B cell (primary cell): ENCODE measurements around the gene PTH1R. TPM values are rescaled to one million over a fixed set of nuclear protein-coding genes. Genes with fewer than 3 reads are reported as not detected.

Experiments used
- ATAC-seq: fragments of 200-7000 bp; cut with Tn5 transposase; one replicate; pipeline ENCODE4 v1.10.0; 2021; ENCODE audit warnings: low read depth, mild to moderate bottlenecking, moderate number of reproducible peaks, moderate library complexity
- CTCF ChIA-PET: fragments of 350-600 bp; sonication (Branson Sonifier 250); formaldehyde crosslinking; loops from one replicate; lab custom pipeline; 2021; ENCODE audit warnings: antibody characterized with exemption, inconsistent platforms; lab: Charles Lee
- POLR2A ChIA-PET: fragments of 350-600 bp; sonication (Branson Sonifier 250); formaldehyde crosslinking; loops from one replicate; lab custom pipeline; 2021; ENCODE audit warnings: antibody characterized with exemption; lab: Charles Lee
- DNase-seq: peaks from one replicate; pipeline ENCODE4 v3.0.0; 2013
- H2AFZ ChIP-seq: 2 replicates; pipeline ENCODE4 v1.6.1; 2012; ENCODE audit warnings: mild to moderate bottlenecking, low read depth, low read length; ENCODE audit not compliant: insufficient read depth, poor library complexity, severe bottlenecking
- H3K27ac ChIP-seq, 2 donors: 1 replicate in 1 of 2; 2 replicates in 1 of 2; pipeline ENCODE4 v1.5.1; 2012 to 2013; ENCODE audit warnings: low read length in 2 of 2, mild to moderate bottlenecking in 2 of 2, moderate library complexity in 1 of 2
- H3K27me3 ChIP-seq, 4 experiments: fragments of 200-600 bp in 1 of 4; sonication (generic) in 1 of 4; replicated peaks in 1 of 4; 1 replicate in 2 of 4; 2 replicates in 2 of 4; pipeline versions ENCODE4 v1.6.1 to v1.7.0; 2013 to 2016; ENCODE audit warnings: low read length in 3 of 4, mild to moderate bottlenecking in 2 of 4, mixed read lengths in 1 of 4, moderate library complexity in 1 of 4; ENCODE audit not compliant: insufficient read depth in 4 of 4, control insufficient read depth in 3 of 4; ENCODE audit errors: control extremely low read depth in 1 of 4
- H3K36me3 ChIP-seq, 2 experiments: replicated peaks in 1 of 2; 1 replicate in 1 of 2; 2 replicates in 1 of 2; pipeline versions ENCODE4 v1.6.1 to v1.7.1; 2013; ENCODE audit warnings: low read length in 1 of 2; ENCODE audit not compliant: insufficient read depth in 2 of 2, control insufficient read depth in 1 of 2; ENCODE audit errors: control extremely low read depth in 1 of 2, extremely low read depth in 1 of 2
- H3K4me1 ChIP-seq, 2 donors: fragments of 200-600 bp in 1 of 2; sonication (generic) in 1 of 2; 1 replicate in 1 of 2; 2 replicates in 1 of 2; pipeline versions ENCODE4 v1.5.1 to v1.6.1; 2013 to 2017; ENCODE audit warnings: low read length in 2 of 2; ENCODE audit not compliant: control insufficient read depth in 2 of 2, insufficient read depth in 2 of 2
- H3K4me2 ChIP-seq: replicated peaks from 2 replicates; pipeline ENCODE3; 2012; ENCODE audit warnings: mild to moderate bottlenecking, low read depth, low read length; ENCODE audit not compliant: poor library complexity, severe bottlenecking
- H3K4me3 ChIP-seq, 5 experiments: fragments of 200-600 bp in 1 of 5; sonication (generic) in 1 of 5; 1 replicate in 3 of 5; 2 replicates in 2 of 5; pipeline versions ENCODE4 v1.5.1 to v1.7.0; 2011 to 2016; ENCODE audit warnings: low read length in 4 of 5, mild to moderate bottlenecking in 4 of 5, low read depth in 2 of 5, control low read depth in 1 of 5, moderate library complexity in 1 of 5; ENCODE audit not compliant: insufficient read depth in 1 of 5; ENCODE audit errors: control extremely low read depth in 1 of 5, extremely low read depth in 1 of 5
- H3K79me2 ChIP-seq: fragments of 200-600 bp; sonication (generic); one replicate; pipeline ENCODE4 v1.6.0; 2016; ENCODE audit warnings: low read length; ENCODE audit not compliant: control insufficient read depth, insufficient read depth
- H3K9ac ChIP-seq: fragments of 200-600 bp; sonication (generic); 2 replicates; pipeline ENCODE4 v1.6.1; 2017; ENCODE audit warnings: mild to moderate bottlenecking, low read length, moderate library complexity
- H3K9me3 ChIP-seq, 3 donors: one replicate each; pipeline versions ENCODE4 v1.6.1 to v1.7.1; 2013; ENCODE audit warnings: low read length in 2 of 3; ENCODE audit not compliant: control insufficient read depth in 2 of 3, insufficient read depth in 1 of 3; ENCODE audit errors: control extremely low read depth in 1 of 3
- H4K20me1 ChIP-seq: 2 replicates; pipeline ENCODE4 v1.6.0; 2012; ENCODE audit warnings: mild to moderate bottlenecking, low read length; ENCODE audit not compliant: insufficient read depth, control insufficient read depth, poor library complexity, severe bottlenecking
- H3K27ac Mint-ChIP-seq: one replicate; pipeline ENCODE4 v1.8.0; 2021; ENCODE audit warnings: mixed read lengths
- H3K27me3 Mint-ChIP-seq: one replicate; pipeline ENCODE4 v1.8.0; 2021; ENCODE audit warnings: mixed read lengths
- H3K4me1 Mint-ChIP-seq: one replicate; pipeline ENCODE4 v1.8.0; 2021; ENCODE audit warnings: mixed read lengths
- H3K4me3 Mint-ChIP-seq: one replicate; pipeline ENCODE4 v1.8.0; 2021; ENCODE audit warnings: mixed read lengths
- H3K9me3 Mint-ChIP-seq: one replicate; pipeline ENCODE4 v1.8.0; 2022; ENCODE audit warnings: mixed read lengths; ENCODE audit not compliant: insufficient read depth
- EZH2 ChIP-seq: IDR thresholded peaks from 2 replicates; pipeline ENCODE4 v1.6.1; 2012; ENCODE audit warnings: borderline replicate concordance, low read depth, mild to moderate bottlenecking, moderate library complexity, low read length; ENCODE audit not compliant: insufficient read depth, poor library complexity, severe bottlenecking
- WGBS: methylation state at CpG from one replicate; pipeline ENCODE4 v1.1.5; 2013; ENCODE audit warnings: missing lambda C conversion rate; ENCODE audit not compliant: insufficient coverage; 5-methylcytosine and 5-hydroxymethylcytosine counted together
- intact Hi-C: fragments of 100-400 bp; cut with micrococcal nuclease; formaldehyde crosslinking; loops from one replicate; pipeline ENCODE4 v1.10.0; 2022
- polyA plus RNA-seq: library from polyadenylated mRNA; depleted of rRNA; stranded (reverse); fragments of >200 nt; gene quantifications from 2 replicates; pipeline ENCODE4 v1.2.3, GENCODE V29; 2012
- total RNA-seq, 2 donors: library from RNA; stranded (reverse); fragments of 120-200 nt in 1 of 2; gene quantifications; 1 replicate in 1 of 2; 2 replicates in 1 of 2; pipeline versions ENCODE4 v1.2.3 to v1.2.4, GENCODE V29; 2013 to 2022
- TF ChIP-seq, protein P1 (sequence below): fragments of 200-600 bp; IDR thresholded peaks from one replicate; pipeline ENCODE4 v1.8.0; 2022; ENCODE audit warnings: antibody characterized with exemption, mild to moderate bottlenecking

The PTH1R gene
- total and polyA plus RNA-seq, 2 donors (not counting 1 experiment from before 2014, with no cell fraction given) = not detected

DNA sequence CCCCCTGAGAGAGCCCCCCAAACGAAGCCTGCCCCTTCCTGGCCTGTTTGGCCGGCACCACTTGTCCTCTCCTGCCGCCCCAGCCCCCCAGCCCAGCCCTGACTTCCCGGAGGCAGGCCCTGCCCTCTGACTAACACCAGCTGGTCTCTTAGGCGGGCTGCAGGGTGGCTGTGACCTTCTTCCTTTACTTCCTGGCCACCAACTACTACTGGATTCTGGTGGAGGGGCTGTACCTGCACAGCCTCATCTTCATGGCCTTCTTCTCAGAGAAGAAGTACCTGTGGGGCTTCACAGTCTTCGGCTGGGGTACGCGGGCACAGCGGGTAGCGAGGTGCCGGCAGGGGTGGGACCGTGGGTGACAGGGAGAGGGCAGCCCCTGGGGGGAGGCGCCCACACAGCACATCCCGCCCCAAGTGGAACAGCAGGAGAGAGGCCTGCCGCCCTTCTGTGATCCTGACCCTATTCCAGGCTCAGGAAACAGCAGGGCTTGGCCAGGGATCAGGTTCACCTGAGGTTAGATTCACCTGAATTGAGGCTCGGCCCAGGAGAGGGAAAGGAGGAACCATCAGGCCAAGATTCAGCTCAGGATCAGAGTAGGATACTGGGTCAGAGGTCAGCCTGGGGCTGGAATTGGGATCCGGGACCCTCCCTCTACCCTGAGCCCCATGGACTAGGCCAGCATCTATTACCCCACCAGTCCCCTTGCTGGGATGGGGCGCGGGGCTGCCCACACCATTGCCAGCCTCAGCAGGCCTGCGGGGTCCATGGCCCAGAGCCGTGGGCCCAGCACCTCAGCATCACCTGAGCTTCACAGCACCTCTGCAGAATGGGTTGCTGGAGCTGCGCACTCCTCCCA, 21.9 kb downstream of the PTH1R start:
- no peaks in the 10 kb centered on the region for H3K9me3 Mint-ChIP-seq
- intact Hi-C loops = no loop called here
- no peaks in the 10 kb centered on the region for H3K79me2 ChIP-seq
- H3K36me3 ChIP-seq = no peaks in the 10 kb centered on the region
- no peaks in the 10 kb centered on the region for H3K9me3 ChIP-seq
- no peak overlapping the region for H3K27ac ChIP-seq
- H3K4me2 ChIP-seq = peak overlapping the region; percentile 76
- peak overlapping the region; percentile 64 for H2AFZ ChIP-seq
- CTCF ChIA-PET = interaction anchor here (1.5 to 4.2 kb wide), 2 partner anchors 10 to 194 kb away, joined by 4 to 17 read pairs; no protein-coding TSS in a partner anchor
- H3K4me3 Mint-ChIP-seq = peak overlapping the region; percentile 79
- TF ChIP-seq, protein P1, sequence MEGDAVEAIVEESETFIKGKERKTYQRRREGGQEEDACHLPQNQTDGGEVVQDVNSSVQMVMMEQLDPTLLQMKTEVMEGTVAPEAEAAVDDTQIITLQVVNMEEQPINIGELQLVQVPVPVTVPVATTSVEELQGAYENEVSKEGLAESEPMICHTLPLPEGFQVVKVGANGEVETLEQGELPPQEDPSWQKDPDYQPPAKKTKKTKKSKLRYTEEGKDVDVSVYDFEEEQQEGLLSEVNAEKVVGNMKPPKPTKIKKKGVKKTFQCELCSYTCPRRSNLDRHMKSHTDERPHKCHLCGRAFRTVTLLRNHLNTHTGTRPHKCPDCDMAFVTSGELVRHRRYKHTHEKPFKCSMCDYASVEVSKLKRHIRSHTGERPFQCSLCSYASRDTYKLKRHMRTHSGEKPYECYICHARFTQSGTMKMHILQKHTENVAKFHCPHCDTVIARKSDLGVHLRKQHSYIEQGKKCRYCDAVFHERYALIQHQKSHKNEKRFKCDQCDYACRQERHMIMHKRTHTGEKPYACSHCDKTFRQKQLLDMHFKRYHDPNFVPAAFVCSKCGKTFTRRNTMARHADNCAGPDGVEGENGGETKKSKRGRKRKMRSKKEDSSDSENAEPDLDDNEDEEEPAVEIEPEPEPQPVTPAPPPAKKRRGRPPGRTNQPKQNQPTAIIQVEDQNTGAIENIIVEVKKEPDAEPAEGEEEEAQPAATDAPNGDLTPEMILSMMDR = no peak
- no peak for TF ChIP-seq EZH2
- DNase-seq (no peak), ATAC-seq (no peak)
- H3K27me3 ChIP-seq = peaks cover 0 to 27% (median 6%) of the 10 kb centered on the region in 4 experiments
- peaks cover 9 to 10% of the 10 kb centered on the region in 2 donors for H3K4me1 ChIP-seq
- no peaks in the 10 kb centered on the region for H4K20me1 ChIP-seq
- H3K4me3 ChIP-seq = no peak overlapping the region
- POLR2A ChIA-PET = interaction anchor here (0.6 kb wide), 1 partner anchor 70 kb away, joined by 3 read pairs; no protein-coding TSS in a partner anchor
- H3K9ac ChIP-seq = no peak overlapping the region
- WGBS = 88% methylated on average over 21 of the region's 22 CpGs
- H3K27ac Mint-ChIP-seq = no peak overlapping the region
- H3K27me3 Mint-ChIP-seq = peaks cover 24% of the 10 kb centered on the region
- H3K4me1 Mint-ChIP-seq = peaks cover 13% of the 10 kb centered on the region

DNA sequence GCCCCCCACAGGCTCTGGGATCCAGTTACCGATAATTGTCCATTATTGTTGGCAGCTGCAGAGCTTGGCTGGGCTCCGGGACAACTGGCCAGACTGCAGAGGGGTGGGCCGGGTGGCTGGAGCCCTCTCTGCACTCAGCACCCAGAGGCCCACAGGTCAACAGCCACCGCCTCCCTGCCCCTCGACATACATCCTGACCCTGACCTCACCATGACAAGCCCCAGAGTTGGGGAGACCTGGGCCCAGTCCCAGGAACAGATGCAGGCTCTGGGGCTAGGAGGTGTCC, 22.4 kb downstream of the PTH1R start:
- CTCF ChIA-PET = interaction anchor here (1.3 to 4.2 kb wide), 2 partner anchors 9 kb away, joined by 5 to 17 read pairs; no protein-coding TSS in a partner anchor
- Histone ChIP-seq H3K9ac (no peak overlapping the region), H3K27ac (no peak overlapping the region), H3K9me3 (no peaks in the 10 kb centered on the region), H3K4me1 (peaks cover 9 to 10% of the 10 kb centered on the region in 2 donors), H3K4me3 (no peak overlapping the region), H3K79me2 (no peaks in the 10 kb centered on the region), H3K36me3 (no peaks in the 10 kb centered on the region), H2AFZ (no peak overlapping the region), H3K27me3 (peaks cover 0 to 25% (median 6%) of the 10 kb centered on the region in 4 experiments), H4K20me1 (no peaks in the 10 kb centered on the region), H3K4me2 (no peak overlapping the region)
- ATAC-seq = no peak
- POLR2A ChIA-PET = no interaction called here
- H3K9me3 Mint-ChIP-seq = no peaks in the 10 kb centered on the region
- peaks cover 13% of the 10 kb centered on the region for H3K4me1 Mint-ChIP-seq
- intact Hi-C loops = no loop called here
- H3K4me3 Mint-ChIP-seq = no peak overlapping the region
- no peak for DNase-seq
- WGBS = 95% methylated on average over 5 of the region's 5 CpGs
- no peak overlapping the region for H3K27ac Mint-ChIP-seq
- no peak for TF ChIP-seq EZH2
- TF ChIP-seq, protein P1 = no peak
- peaks cover 24% of the 10 kb centered on the region for H3K27me3 Mint-ChIP-seq
